RWPE2 (cell line): Measurements from ENCODE around the gene YBX3.

Experiments used
- ATAC-seq: fragments of 200-7000 bp; cut with Tn5 transposase; 3 replicates; pipeline ENCODE4 v1.9.1; 2021; ENCODE audit warnings: low read depth
- DNase-seq: peaks from one replicate; pipeline ENCODE4 v3.0.0-alpha.2; 2020; ENCODE audit warnings: low spot score
- H3K27ac ChIP-seq: fragments of 450-650 bp; 2 replicates; pipeline ENCODE4 v1.5.1; 2017; ENCODE audit warnings: mild to moderate bottlenecking; ENCODE audit not compliant: poor library complexity, severe bottlenecking
- H3K27me3 ChIP-seq: fragments of 250-450 bp; sonication (Bioruptor Pico); 2 replicates; pipeline ENCODE4 v1.5.1; 2021; ENCODE audit warnings: mild to moderate bottlenecking, moderate library complexity; ENCODE audit not compliant: insufficient read depth, poor library complexity, severe bottlenecking
- H3K36me3 ChIP-seq: fragments of 250-450 bp; sonication (Bioruptor Pico); 2 replicates; pipeline ENCODE4 v1.5.1; 2020; ENCODE audit warnings: low read depth, mild to moderate bottlenecking, moderate library complexity
- H3K4me1 ChIP-seq: fragments of 250-450 bp; sonication (Bioruptor Pico); 2 replicates; pipeline ENCODE4 v1.5.1; 2021; ENCODE audit warnings: mild to moderate bottlenecking, moderate library complexity; ENCODE audit not compliant: insufficient read depth, poor library complexity, severe bottlenecking
- H3K4me3 ChIP-seq: fragments of 250-450 bp; sonication (Bioruptor Pico); 2 replicates; pipeline ENCODE4 v1.5.1; 2021; ENCODE audit warnings: mild to moderate bottlenecking, moderate library complexity; ENCODE audit not compliant: severe bottlenecking
- H3K9me3 ChIP-seq: fragments of 250-450 bp; sonication (Bioruptor Pico); 2 replicates; pipeline ENCODE4 v1.5.1; 2021; ENCODE audit warnings: mild to moderate bottlenecking, moderate library complexity; ENCODE audit not compliant: severe bottlenecking
- TF ChIP-seq, protein P1 (sequence below): fragments of 450-650 bp; IDR thresholded peaks from one replicate; pipeline ENCODE4 v1.5.1; 2017; ENCODE audit warnings: mild to moderate bottlenecking, moderate library complexity; ENCODE audit not compliant: poor library complexity, severe bottlenecking

Gene YBX3

DNA sequence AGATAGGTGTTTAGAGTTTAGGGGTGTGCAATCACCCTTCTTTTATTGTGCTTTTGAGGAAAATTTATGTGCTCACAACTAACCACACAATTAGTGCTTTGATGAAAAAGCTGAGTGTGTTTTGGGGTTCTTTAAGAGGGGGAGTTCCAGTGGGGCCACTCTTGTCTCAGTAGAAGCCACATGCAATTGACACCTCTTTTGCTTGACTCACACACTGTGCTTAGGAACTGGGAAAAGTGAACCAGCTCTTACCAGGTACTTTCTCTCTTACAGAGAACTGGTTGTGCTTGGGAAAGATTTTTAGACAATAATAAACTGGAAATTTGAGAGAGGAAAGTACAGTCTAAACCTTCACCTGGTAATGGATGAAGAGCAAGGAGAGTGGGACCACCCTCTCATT, 12.3 kb upstream of the YBX3 start:
- Histone ChIP-seq H3K36me3 (no peaks in the 10 kb centered on the region), H3K27ac (no peak overlapping the region), H3K9me3 (no peaks in the 10 kb centered on the region), H3K4me3 (no peak overlapping the region), H3K4me1 (no peaks in the 10 kb centered on the region), H3K27me3 (no peaks in the 10 kb centered on the region)
- TF ChIP-seq, protein P1, sequence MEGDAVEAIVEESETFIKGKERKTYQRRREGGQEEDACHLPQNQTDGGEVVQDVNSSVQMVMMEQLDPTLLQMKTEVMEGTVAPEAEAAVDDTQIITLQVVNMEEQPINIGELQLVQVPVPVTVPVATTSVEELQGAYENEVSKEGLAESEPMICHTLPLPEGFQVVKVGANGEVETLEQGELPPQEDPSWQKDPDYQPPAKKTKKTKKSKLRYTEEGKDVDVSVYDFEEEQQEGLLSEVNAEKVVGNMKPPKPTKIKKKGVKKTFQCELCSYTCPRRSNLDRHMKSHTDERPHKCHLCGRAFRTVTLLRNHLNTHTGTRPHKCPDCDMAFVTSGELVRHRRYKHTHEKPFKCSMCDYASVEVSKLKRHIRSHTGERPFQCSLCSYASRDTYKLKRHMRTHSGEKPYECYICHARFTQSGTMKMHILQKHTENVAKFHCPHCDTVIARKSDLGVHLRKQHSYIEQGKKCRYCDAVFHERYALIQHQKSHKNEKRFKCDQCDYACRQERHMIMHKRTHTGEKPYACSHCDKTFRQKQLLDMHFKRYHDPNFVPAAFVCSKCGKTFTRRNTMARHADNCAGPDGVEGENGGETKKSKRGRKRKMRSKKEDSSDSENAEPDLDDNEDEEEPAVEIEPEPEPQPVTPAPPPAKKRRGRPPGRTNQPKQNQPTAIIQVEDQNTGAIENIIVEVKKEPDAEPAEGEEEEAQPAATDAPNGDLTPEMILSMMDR = no peak
- ATAC-seq = no peak
- DNase-seq = no peak

DNA sequence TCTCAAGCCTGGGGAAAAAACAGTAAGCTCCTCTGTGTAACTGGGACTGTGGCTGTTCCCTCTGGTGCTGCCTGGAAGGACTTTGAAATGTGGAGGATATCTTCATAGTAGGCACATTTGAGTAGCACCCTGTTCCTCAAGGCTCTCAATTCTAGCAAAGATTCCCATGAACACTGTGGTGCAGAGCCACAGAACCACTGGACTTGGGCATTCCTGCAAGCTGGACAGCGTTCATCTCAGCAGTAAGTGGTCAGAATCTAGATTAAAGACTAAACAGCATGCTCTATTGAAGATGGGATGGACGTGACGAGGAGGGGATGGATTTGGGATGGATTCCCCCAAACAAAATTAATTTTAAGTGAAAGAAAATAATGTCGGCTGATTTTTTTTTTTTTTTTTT, 9.4 kb upstream of the YBX3 start:
- H3K9me3 ChIP-seq = no peaks in the 10 kb centered on the region
- TF ChIP-seq, protein P1 = no peak
- no peak for DNase-seq
- no peaks in the 10 kb centered on the region for H3K27me3 ChIP-seq
- H3K4me1 ChIP-seq = no peaks in the 10 kb centered on the region
- no peak overlapping the region for H3K4me3 ChIP-seq
- H3K27ac ChIP-seq = no peak overlapping the region
- no peaks in the 10 kb centered on the region for H3K36me3 ChIP-seq
- no peak for ATAC-seq

DNA sequence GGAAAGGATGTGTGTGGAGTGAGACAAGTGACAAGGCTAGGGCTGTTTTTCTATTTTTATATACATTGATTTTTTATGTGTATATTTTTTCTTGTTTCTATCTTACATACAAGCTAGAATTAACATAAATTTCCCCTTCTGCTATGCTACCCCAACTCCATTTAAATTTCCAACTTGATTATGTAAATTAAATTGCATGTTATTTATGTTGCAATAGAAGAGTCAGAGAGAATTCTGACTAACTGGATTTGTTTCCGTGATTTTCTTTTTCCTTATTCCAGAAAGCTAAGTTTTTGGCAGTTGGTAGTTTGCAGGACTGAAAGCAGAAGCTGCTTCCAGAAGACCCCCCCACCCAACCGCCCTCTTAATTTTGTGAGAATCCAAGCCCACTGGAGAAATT, 8.9 kb upstream of the YBX3 start:
- H3K27me3 ChIP-seq = no peaks in the 10 kb centered on the region
- H3K9me3 ChIP-seq = no peaks in the 10 kb centered on the region
- no peak overlapping the region for H3K4me3 ChIP-seq
- no peak overlapping the region for H3K27ac ChIP-seq
- TF ChIP-seq, protein P1 = no peak
- no peaks in the 10 kb centered on the region for H3K36me3 ChIP-seq
- H3K4me1 ChIP-seq = no peaks in the 10 kb centered on the region
- DNase-seq (no peak), ATAC-seq (no peak)

DNA sequence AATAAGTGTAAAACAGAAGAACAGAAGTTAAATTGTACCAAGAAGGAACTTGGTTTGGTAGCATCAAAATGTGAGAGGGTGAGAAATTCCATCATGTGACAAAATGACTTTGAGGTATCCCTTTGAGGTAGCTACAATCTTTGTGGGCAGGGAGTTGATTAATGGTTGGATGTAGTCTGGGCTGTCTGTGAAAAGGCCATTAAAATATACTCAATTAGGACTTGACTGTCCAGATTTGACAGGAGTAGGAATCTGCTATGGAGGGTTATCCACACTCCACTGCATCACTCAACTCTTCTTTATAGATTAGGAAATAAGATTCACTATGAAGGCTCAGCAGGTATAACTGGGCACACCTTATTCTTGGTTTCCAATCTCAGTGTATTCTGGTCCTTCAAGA, 7.4 kb upstream of the YBX3 start:
- ATAC-seq (no peak), DNase-seq (no peak)
- H3K9me3 ChIP-seq = no peaks in the 10 kb centered on the region

DNA sequence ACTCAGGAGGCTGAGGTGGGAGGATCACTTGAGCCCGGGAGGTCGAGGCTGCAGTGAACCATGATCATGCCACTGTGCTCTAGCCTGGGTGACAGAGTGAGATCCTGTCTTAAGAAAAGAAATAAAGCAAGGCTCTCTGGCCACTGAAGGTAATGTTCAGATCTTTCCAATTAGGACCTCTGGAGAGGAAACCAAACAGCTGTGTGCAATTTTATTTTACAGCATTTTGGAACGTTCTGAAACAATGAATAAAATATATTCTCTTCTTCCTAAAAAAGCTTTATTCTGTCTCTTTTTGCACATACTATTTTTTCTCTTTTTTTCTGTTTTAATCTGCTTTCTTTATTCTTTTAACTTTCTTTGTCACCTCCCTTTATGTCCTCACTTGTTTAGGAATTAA, 5.0 kb upstream of the YBX3 start:
- Histone ChIP-seq H3K27ac (no peak overlapping the region), H3K9me3 (no peaks in the 10 kb centered on the region), H3K36me3 (no peaks in the 10 kb centered on the region), H3K4me1 (no peaks in the 10 kb centered on the region), H3K27me3 (no peaks in the 10 kb centered on the region), H3K4me3 (no peak overlapping the region)
- ATAC-seq = no peak
- TF ChIP-seq, protein P1 = no peak
- DNase-seq = no peak

More for the DNA sequence above, 7.4 kb upstream of the YBX3 start:
- H3K27me3 ChIP-seq = no peaks in the 10 kb centered on the region
- H3K36me3 ChIP-seq = no peaks in the 10 kb centered on the region
- H3K4me1 ChIP-seq = no peaks in the 10 kb centered on the region
- no peak overlapping the region for H3K27ac ChIP-seq
- no peak overlapping the region for H3K4me3 ChIP-seq
- TF ChIP-seq, protein P1 = no peak
